ENCODE results near the gene TRIM44. TPM values are rescaled to one million over a fixed set of nuclear protein-coding genes. Genes with fewer than 3 reads are reported as not detected.
"Not testable (repeated sequence)": the region's sequence is repeated elsewhere in the genome, so short reads cannot be mapped to it uniquely, and the experiment has no call there.

The TRIM44 gene
- total RNA-seq, 1 donor from 2014 or later: 39.9 TPM

- DNase-seq (ENCODE audit: missing footprints) (no peak), ATAC-seq (no peak)
- intact Hi-C loops (cut with DNase I): no loop called here
Measured at GRCh38 chr11:35735411-35735810, 72.8 kb downstream of the TRIM44 start.

DNA sequence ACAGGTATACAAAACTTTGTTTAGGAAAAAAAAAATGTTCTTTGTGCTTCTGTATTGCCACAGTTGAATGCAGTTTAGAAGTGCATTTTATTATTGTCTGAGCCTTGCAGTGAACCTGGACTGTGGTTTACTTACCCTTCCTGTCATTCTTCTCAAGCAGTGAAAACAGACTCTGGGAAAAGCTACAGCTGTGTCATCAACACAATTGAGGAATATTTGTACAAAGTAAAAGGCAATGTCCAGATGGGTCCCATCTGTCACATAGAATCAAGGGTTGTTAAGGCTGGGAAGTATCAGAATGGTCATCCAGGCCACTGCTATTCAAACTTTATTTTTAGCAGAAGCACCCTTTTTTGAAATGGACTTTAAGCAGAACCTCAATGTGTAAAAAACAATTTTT lies 73.3 kb downstream of the TRIM44 start:
- intact Hi-C loops (cut with DNase I): no loop called here
- no peak for ATAC-seq
- no peak for DNase-seq (ENCODE audit: missing footprints)

GRCh38 chr11:35736952-35737351 lies 74.4 kb downstream of the TRIM44 start:
- ATAC-seq (no peak), DNase-seq (ENCODE audit: missing footprints) (no peak)
- intact Hi-C loops (cut with DNase I): no loop called here

DNA sequence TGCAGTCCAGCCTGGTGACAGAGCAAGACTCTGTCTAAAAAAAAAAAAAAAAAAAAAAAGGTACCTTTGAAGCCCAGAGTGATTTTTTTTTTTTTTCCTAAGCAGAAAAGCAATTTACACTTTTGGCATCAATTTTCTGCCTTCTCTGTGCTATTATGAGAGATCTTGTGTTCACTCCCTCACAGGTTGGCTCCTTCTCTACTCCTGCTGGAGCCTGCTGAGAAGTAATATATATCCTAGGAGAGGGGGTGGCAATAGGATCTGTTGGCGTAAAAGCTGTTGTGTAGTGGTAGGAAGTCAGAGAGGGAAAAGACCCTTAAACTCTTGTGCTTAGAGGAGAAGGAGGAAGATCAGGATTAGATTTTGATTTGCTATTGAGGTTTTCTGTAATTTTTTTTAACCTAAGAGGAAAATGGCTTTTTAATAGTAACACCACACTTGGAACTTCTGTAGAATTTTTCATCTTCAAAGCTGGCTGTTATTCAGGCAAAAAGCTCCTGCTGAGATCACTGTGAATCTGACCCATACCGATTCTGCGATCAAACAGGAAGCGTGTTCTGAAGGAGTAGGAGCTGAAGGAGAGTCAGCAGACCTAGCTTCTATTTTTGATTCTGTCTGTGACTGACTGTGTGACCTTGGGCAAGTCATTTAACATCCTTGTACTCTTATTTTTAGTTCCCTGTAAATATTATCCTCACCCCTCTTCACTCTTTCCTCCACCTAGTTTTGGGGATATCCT lies 77.7 kb downstream of the TRIM44 start:
- ATAC-seq: no peak
- no peak for DNase-seq (ENCODE audit: missing footprints)

GRCh38 chr11:35742707-35743454 lies 80.3 kb downstream of the TRIM44 start:
- ATAC-seq (no peak), DNase-seq (ENCODE audit: missing footprints) (no peak)
- intact Hi-C loops (cut with DNase I): no loop called here

More for the DNA sequence above, 77.7 kb downstream of the TRIM44 start:
- intact Hi-C loops (cut with DNase I): no loop called here

- DNase-seq (ENCODE audit: missing footprints): no peak
- ATAC-seq: no peak
- intact Hi-C loops (cut with DNase I): no loop called here
Measured at GRCh38 chr11:35746356-35747153, 84.0 kb downstream of the TRIM44 start.

DNA sequence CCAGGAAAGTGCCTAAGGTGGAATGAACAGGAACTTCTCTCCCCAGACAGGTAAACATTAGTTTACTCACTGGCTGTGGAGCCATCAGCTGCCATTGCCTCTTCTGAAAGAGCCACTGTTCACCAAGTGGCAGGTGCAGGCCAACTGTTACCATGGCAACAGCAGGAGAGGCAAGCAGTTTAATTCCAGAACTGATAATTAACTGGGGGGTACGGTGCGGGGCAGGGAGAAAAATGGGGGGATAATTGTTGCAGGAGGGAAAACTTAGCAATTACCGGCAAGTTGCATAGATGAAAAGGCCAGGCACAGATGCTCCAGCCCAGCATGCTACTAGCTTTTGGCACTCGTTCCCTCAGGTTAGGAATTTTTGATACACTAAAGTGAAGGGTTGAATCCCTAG lies 85.1 kb downstream of the TRIM44 start:
- DNase-seq (ENCODE audit: missing footprints): no peak
- no peak for ATAC-seq
- intact Hi-C loops (cut with DNase I): no loop called here

DNA sequence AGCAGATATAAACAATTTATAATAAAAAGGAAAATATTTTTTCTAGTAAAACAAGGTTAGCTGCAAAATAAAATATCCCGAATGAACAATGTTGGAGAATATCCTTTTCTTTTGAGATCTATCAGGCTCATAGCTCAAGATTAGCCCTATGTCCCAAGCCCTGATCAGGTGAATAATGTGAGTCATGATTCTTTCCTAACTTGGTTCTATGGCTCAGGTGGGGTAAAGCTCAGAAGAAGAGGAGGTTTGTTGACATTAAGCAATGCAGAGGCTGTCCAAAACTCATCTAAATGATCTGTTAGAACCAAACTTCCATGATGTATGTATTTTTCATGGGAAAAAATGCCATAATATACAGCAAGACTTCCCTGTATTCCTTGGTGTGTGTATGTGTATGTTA lies 86.1 kb downstream of the TRIM44 start:
- intact Hi-C loops (cut with DNase I): no loop called here
- no peak for ATAC-seq
- no peak for DNase-seq (ENCODE audit: missing footprints)

- no peak for DNase-seq (ENCODE audit: missing footprints)
- ATAC-seq: no peak
- intact Hi-C loops (cut with DNase I): no loop called here
Measured at GRCh38 chr11:35750315-35750714, 87.7 kb downstream of the TRIM44 start.

- intact Hi-C loops (cut with DNase I): no loop called here
- ATAC-seq: no peak
- no peak for DNase-seq (ENCODE audit: missing footprints)
Measured at GRCh38 chr11:35750981-35751663, 88.5 kb downstream of the TRIM44 start.

DNA sequence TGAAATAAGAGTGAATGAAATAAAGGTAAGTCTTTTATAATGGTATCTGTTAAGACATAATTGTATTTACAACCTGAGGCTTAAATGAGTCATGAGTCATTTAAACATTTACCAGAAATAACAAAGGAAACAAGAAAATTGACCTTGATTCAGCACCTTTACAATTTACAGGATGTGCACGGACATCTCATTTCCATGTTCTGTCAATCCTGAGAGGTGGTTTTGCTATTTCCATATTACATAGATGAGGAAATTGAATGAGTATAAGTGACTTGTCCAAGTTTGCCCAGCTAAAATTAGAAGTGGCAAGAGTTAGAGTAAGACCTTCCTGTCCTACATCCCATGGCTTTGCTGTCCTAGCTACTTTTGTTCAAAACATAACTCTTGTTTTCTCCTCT lies 89.1 kb downstream of the TRIM44 start:
- DNase-seq (ENCODE audit: missing footprints) (no peak), ATAC-seq (no peak)
- intact Hi-C loops (cut with DNase I): no loop called here

- ATAC-seq (no peak), DNase-seq (ENCODE audit: missing footprints) (no peak)
- intact Hi-C loops (cut with DNase I): no loop called here
Measured at GRCh38 chr11:35752115-35752514, 89.5 kb downstream of the TRIM44 start.

DNA sequence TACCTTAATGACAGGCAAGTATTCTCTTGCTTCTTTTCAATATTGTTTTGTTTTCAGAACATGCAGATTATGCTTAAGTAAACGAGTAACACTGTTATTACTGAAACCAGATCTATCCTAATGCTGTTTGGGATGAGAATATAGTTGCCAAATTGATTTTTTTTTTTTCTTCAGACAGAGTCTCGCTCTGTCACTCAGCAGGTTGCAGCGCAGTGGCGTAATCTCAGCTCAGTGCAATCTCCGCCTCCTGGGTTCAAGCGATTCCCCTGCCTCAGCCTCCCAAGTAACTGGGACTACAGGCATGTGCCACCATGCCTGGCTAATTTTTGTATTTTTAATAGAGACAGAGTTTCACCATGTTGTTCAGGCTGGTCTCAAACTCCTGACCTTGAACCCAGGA lies 91.0 kb downstream of the TRIM44 start:
- intact Hi-C loops (cut with DNase I); ATAC-seq; DNase-seq (ENCODE audit: missing footprints): not testable (repeated sequence)

DNA sequence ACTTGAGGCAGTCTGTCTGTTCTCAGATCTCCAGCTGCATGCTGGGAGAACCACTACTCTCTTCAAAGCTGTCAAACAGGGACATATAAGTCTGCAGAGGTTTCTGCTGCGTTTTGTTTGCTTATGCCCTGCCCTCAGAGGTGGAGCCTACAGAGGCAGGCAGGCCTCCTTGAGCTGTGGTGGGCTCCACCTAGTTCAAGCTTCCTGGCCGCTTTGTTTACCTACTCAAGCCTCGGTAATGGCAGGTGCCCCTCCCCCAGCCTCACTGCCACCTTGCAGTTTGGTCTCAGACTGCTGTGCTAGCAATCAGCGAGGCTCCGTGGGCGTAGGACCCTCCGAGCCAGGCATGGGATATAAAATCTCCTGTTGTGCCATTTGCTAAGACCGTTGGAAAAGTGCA lies 97.4 kb downstream of the TRIM44 start:
- ATAC-seq; intact Hi-C loops (cut with DNase I): not testable (repeated sequence)

GRCh38 chr11:35761899-35762298 lies 99.3 kb downstream of the TRIM44 start:
- intact Hi-C loops (cut with DNase I): no loop called here
- ATAC-seq: no peak
- DNase-seq (ENCODE audit: missing footprints): no peak

More for the DNA sequence above, 97.4 kb downstream of the TRIM44 start:
- not testable (repeated sequence) for DNase-seq (ENCODE audit: missing footprints)

DNA sequence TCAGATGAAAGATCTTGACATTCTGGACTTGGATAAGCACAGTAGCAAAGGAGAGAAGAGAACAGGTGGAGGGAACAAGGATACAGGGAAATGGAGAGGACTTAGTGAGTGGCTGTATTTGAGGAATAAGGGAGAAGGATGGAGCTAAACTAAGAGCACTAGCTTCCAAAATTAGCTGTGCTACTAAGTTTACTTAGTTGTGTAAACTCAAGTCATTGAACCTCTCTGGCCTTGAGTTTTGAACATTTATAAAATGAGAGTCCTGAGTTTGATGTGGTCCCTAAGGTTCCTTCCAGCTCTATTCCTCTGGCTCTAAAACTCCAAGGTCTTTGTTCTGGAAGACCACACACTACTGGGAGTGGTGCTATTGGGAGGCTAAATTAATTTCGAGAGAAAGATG lies 100.7 kb downstream of the TRIM44 start:
- no peak for DNase-seq (ENCODE audit: missing footprints)
- intact Hi-C loops (cut with DNase I): no loop called here
- no peak for ATAC-seq

DNA sequence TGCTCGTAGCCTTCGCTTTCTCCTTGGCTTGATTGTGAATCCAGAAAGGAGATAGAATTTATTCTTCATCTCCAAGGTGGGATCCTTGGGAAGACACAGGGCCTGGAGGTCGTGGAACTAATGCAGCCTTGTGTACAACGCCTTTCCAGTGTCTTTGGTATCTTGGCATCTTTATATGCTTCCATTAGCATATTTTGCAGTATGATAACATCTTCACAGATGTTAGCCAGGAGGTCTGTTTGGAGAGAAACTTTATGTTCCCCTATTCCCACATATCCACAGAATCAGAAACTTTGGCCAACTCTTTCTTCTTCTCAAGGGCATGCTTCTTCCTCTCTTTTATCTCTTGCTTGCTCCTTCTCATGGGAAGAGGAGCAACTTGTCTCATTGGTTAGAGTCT lies 101.2 kb downstream of the TRIM44 start:
- ATAC-seq: no peak
- DNase-seq (ENCODE audit: missing footprints): no peak
- intact Hi-C loops (cut with DNase I): no loop called here

DNA sequence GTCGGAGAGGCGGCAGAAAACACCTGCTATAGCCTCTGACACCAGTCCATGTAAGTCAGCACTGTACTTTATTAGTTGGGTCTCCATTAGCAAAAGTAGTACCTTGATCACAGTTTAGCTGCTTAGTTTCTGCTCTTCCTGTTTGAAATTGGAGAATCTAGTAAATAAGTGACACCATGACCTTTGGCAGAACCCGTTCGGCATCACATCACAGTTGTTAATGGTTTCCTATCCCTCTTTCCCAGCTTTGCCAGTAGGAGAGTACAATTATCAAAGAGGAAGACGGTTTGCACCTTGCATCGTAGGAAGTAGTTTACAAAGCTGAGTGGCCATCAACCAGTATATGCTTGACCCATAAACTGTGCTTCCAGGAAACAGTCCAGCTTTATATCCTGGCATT lies 101.8 kb downstream of the TRIM44 start:
- intact Hi-C loops (cut with DNase I): no loop called here
- DNase-seq (ENCODE audit: missing footprints) (no peak), ATAC-seq (no peak)

DNA sequence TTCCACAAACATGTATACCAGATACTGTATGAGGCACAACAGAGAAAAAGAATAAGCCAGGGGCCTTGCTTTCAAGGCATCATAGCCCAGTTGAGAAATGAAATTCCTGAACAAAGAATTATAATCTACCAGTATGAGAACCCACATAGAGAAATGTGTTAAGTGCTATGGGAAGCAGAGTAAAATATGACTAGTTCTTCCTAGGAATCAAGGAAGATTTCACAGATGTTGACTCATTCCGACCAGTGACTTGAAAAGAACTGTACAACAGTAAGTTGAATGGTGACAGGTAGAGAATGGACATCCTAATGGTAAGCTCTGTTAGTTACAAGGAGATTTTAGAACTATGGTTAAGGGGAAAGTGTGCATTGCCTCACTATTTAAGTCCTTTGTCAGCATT lies 102.6 kb downstream of the TRIM44 start:
- intact Hi-C loops (cut with DNase I): no loop called here
- no peak for DNase-seq (ENCODE audit: missing footprints)
- no peak for ATAC-seq
